DOHH2 (cell line): ENCODE data around the gene MXRA7.

ENCODE experiments used
- CTCF ChIP-seq: fragments of 200-600 bp; sonication (generic); IDR thresholded peaks from one replicate; pipeline ENCODE4 v1.5.1; 2014; ENCODE audit warnings: antibody characterized with exemption, mild to moderate bottlenecking, low read depth, low read length; ENCODE audit not compliant: poor library complexity, severe bottlenecking
- EZH2phosphoT487 ChIP-seq: fragments of 200-600 bp; sonication (generic); IDR thresholded peaks from 2 replicates; pipeline ENCODE4 v1.6.1; 2017; ENCODE audit warnings: borderline replicate concordance, mild to moderate bottlenecking, antibody characterized with exemption, low read length, moderate library complexity, mixed read lengths

- TF ChIP-seq CTCF (no peak), EZH2phosphoT487 (no peak)
Observed at GRCh38 chr17:76709077-76709950, 1.5 kb downstream of the MXRA7 start.
